CD8-positive, alpha-beta memory T cell (primary cell): ENCODE data around the gene SERPINH1. TPM values are rescaled to one million over a fixed set of nuclear protein-coding genes. Genes with fewer than 3 reads are reported as not detected.

Experiments
- CTCF ChIA-PET: fragments of 350-600 bp; sonication (Branson Sonifier 250); formaldehyde crosslinking; loops from one replicate; lab custom pipeline; 2021; ENCODE audit warnings: antibody characterized with exemption; lab: Charles Lee
- POLR2A ChIA-PET: fragments of 350-600 bp; sonication (Branson Sonifier 250); formaldehyde crosslinking; loops from one replicate; lab custom pipeline; 2021; ENCODE audit warnings: antibody characterized with exemption; lab: Charles Lee
- DNase-seq, 5 donors: peaks; one replicate each; pipeline versions ENCODE4 v3.0.0 to v3.0.0-alpha.2; 2020 to 2022; ENCODE audit warnings: mixed read lengths in 1 of 5
- H3K27ac ChIP-seq: one replicate; pipeline ENCODE4 v1.7.0; 2013; ENCODE audit warnings: low read depth, mild to moderate bottlenecking, low read length, moderate library complexity
- H3K27me3 ChIP-seq: 2 replicates; pipeline ENCODE4 v1.7.0; 2013; ENCODE audit warnings: low read length, mild to moderate bottlenecking; ENCODE audit not compliant: insufficient read depth, poor library complexity, severe bottlenecking
- H3K36me3 ChIP-seq: 2 replicates; pipeline ENCODE4 v1.7.0; 2013; ENCODE audit warnings: mild to moderate bottlenecking, low read length, moderate library complexity; ENCODE audit not compliant: insufficient read depth
- H3K4me1 ChIP-seq: 2 replicates; pipeline ENCODE4 v1.7.0; 2013; ENCODE audit warnings: mild to moderate bottlenecking, low read length, moderate library complexity; ENCODE audit not compliant: insufficient read depth
- H3K4me3 ChIP-seq: 2 replicates; pipeline ENCODE4 v1.7.0; 2013; ENCODE audit warnings: mild to moderate bottlenecking, low read length
- H3K9me3 ChIP-seq: 2 replicates; pipeline ENCODE4 v1.7.0; 2013; ENCODE audit warnings: mild to moderate bottlenecking, low read length
- H3K27ac Mint-ChIP-seq, 8 donors: one replicate each; pipeline ENCODE4 v1.8.0; 2020 to 2021; ENCODE audit warnings: mixed read lengths in 8 of 8, mild to moderate bottlenecking in 6 of 8, inconsistent platforms in 3 of 8, moderate library complexity in 3 of 8
- H3K27me3 Mint-ChIP-seq, 2 donors: one replicate each; pipeline ENCODE4 v1.8.0; 2020 to 2021; ENCODE audit warnings: mixed read lengths in 2 of 2, mild to moderate bottlenecking in 1 of 2, moderate library complexity in 1 of 2
- H3K36me3 Mint-ChIP-seq, 3 donors: one replicate each; pipeline ENCODE4 v1.8.0; 2020 to 2021; ENCODE audit warnings: mixed read lengths in 3 of 3, inconsistent platforms in 1 of 3, mild to moderate bottlenecking in 1 of 3
- H3K4me1 Mint-ChIP-seq, 3 donors: one replicate each; pipeline ENCODE4 v1.8.0; 2020 to 2021; ENCODE audit warnings: mixed read lengths in 3 of 3, inconsistent platforms in 1 of 3, mild to moderate bottlenecking in 1 of 3
- H3K4me3 Mint-ChIP-seq, 7 donors: one replicate each; pipeline ENCODE4 v1.8.0; 2020 to 2021; ENCODE audit warnings: mixed read lengths in 7 of 7, mild to moderate bottlenecking in 6 of 7, moderate library complexity in 4 of 7, inconsistent platforms in 2 of 7
- H3K9me3 Mint-ChIP-seq, 5 donors: one replicate each; pipeline ENCODE4 v1.8.0; 2020 to 2022; ENCODE audit warnings: mixed read lengths in 5 of 5, mild to moderate bottlenecking in 3 of 5, moderate library complexity in 2 of 5, inconsistent platforms in 1 of 5
- polyA plus RNA-seq: library from polyadenylated mRNA; unstranded; fragments of 300-500 nt; fragmentation: Illumina TruSeq; gene quantifications from one replicate; pipeline ENCODE4 v1.2.3, GENCODE V29; 2021
- total RNA-seq, 2 experiments: library from RNA; stranded (reverse); gene quantifications; one replicate each; pipeline ENCODE4 v1.2.3, GENCODE V29; 2021

The SERPINH1 gene
- total and polyA plus RNA-seq, 3 experiments from 2014 or later, result 8.4 to 21.1 (median 20.7) TPM

- no peaks in the 10 kb centered on the region for H3K9me3 Mint-ChIP-seq
- DNase-seq, result no peak
Measured at GRCh38 chr11:75597636-75598035, 35.6 kb downstream of the SERPINH1 start.

GRCh38 chr11:75598264-75598663, 36.2 kb downstream of the SERPINH1 start:
- peaks cover 3% of the 10 kb centered on the region for H3K27me3 ChIP-seq
- H3K27me3 Mint-ChIP-seq, result peaks cover 4 to 6% of the 10 kb centered on the region in 2 donors
- H3K27ac Mint-ChIP-seq, result peak overlapping the region in 1 of 8 donors; percentile 78
- H3K4me3 Mint-ChIP-seq, result no peak overlapping the region
- no peak for DNase-seq
- H3K27ac ChIP-seq, result no peak overlapping the region
- H3K36me3 Mint-ChIP-seq, result no peaks in the 10 kb centered on the region
- CTCF ChIA-PET, result interaction anchor here (0.9 to 1.4 kb wide), 4 partner anchors 10 to 21 kb away, joined by 3 read pairs; no protein-coding TSS in a partner anchor
- no peaks in the 10 kb centered on the region for H3K9me3 Mint-ChIP-seq
- H3K4me1 Mint-ChIP-seq, result peaks cover 0 to 2% (median 0%) of the 10 kb centered on the region in 3 donors
- POLR2A ChIA-PET, result no interaction called here
- no peak overlapping the region for H3K4me3 ChIP-seq
- H3K9me3 ChIP-seq, result no peaks in the 10 kb centered on the region
- H3K36me3 ChIP-seq, result no peaks in the 10 kb centered on the region
- H3K4me1 ChIP-seq, result no peaks in the 10 kb centered on the region

More at GRCh38 chr11:75597636-75598035, 35.6 kb downstream of the SERPINH1 start:
- Mint-ChIP-seq H3K27ac (no peak overlapping the region), H3K4me1 (peaks cover 5 to 8% (median 6%) of the 10 kb centered on the region in 3 donors), H3K36me3 (no peaks in the 10 kb centered on the region), H3K27me3 (peaks cover 0 to 5% of the 10 kb centered on the region in 2 donors), H3K4me3 (no peak overlapping the region)
- peaks cover 3% of the 10 kb centered on the region for H3K27me3 ChIP-seq
- H3K27ac ChIP-seq, result no peak overlapping the region
- POLR2A ChIA-PET, result no interaction called here
- H3K4me1 ChIP-seq, result peaks cover 2% of the 10 kb centered on the region
- H3K36me3 ChIP-seq, result no peaks in the 10 kb centered on the region
- no peak overlapping the region for H3K4me3 ChIP-seq
- CTCF ChIA-PET, result interaction anchor here (0.9 to 1.4 kb wide), 4 partner anchors 9 to 20 kb away, joined by 3 read pairs; no protein-coding TSS in a partner anchor
- no peaks in the 10 kb centered on the region for H3K9me3 ChIP-seq

GRCh38 chr11:75598900-75599299, 36.8 kb downstream of the SERPINH1 start:
- CTCF ChIA-PET, result no interaction called here
- peaks cover 3% of the 10 kb centered on the region for H3K27me3 ChIP-seq
- no peaks in the 10 kb centered on the region for H3K4me1 ChIP-seq
- Mint-ChIP-seq H3K36me3 (no peaks in the 10 kb centered on the region), H3K4me1 (no peaks in the 10 kb centered on the region), H3K4me3 (no peak overlapping the region), H3K27ac (peak overlapping the region in 1 of 8 donors; percentile 78), H3K9me3 (no peaks in the 10 kb centered on the region), H3K27me3 (peaks cover 7 to 9% of the 10 kb centered on the region in 2 donors)
- no peak for DNase-seq
- no peaks in the 10 kb centered on the region for H3K36me3 ChIP-seq
- no peak overlapping the region for H3K4me3 ChIP-seq
- no peak overlapping the region for H3K27ac ChIP-seq
- POLR2A ChIA-PET, result no interaction called here
- H3K9me3 ChIP-seq, result no peaks in the 10 kb centered on the region

- Histone ChIP-seq H3K4me3 (no peak overlapping the region), H3K9me3 (no peaks in the 10 kb centered on the region), H3K36me3 (no peaks in the 10 kb centered on the region), H3K27ac (no peak overlapping the region), H3K4me1 (no peaks in the 10 kb centered on the region), H3K27me3 (peaks cover 3% of the 10 kb centered on the region)
- CTCF ChIA-PET, result no interaction called here
- peaks cover 11 to 22% of the 10 kb centered on the region in 2 donors for H3K27me3 Mint-ChIP-seq
- no peak overlapping the region for H3K27ac Mint-ChIP-seq
- H3K36me3 Mint-ChIP-seq, result no peaks in the 10 kb centered on the region
- H3K9me3 Mint-ChIP-seq, result no peaks in the 10 kb centered on the region
- H3K4me1 Mint-ChIP-seq, result no peaks in the 10 kb centered on the region
- no peak for DNase-seq
- POLR2A ChIA-PET, result no interaction called here
- H3K4me3 Mint-ChIP-seq, result no peak overlapping the region
Measured at GRCh38 chr11:75600356-75600755, 38.3 kb downstream of the SERPINH1 start.

- Mint-ChIP-seq H3K36me3 (no peaks in the 10 kb centered on the region), H3K4me1 (no peaks in the 10 kb centered on the region), H3K27ac (no peak overlapping the region), H3K4me3 (no peak overlapping the region), H3K9me3 (no peaks in the 10 kb centered on the region), H3K27me3 (peaks cover 8 to 22% of the 10 kb centered on the region in 2 donors)
- Histone ChIP-seq H3K4me1 (no peaks in the 10 kb centered on the region), H3K27ac (no peak overlapping the region), H3K4me3 (no peak overlapping the region), H3K27me3 (peaks cover 2% of the 10 kb centered on the region), H3K36me3 (no peaks in the 10 kb centered on the region), H3K9me3 (no peaks in the 10 kb centered on the region)
- no peak for DNase-seq
- ChIA-PET POLR2A (no interaction called here), CTCF (no interaction called here)
Measured at GRCh38 chr11:75601494-75601893, 39.4 kb downstream of the SERPINH1 start.

GRCh38 chr11:75602951-75603350, 40.9 kb downstream of the SERPINH1 start:
- Histone ChIP-seq H3K4me1 (no peaks in the 10 kb centered on the region), H3K4me3 (no peak overlapping the region), H3K27me3 (no peaks in the 10 kb centered on the region), H3K36me3 (no peaks in the 10 kb centered on the region), H3K9me3 (no peaks in the 10 kb centered on the region), H3K27ac (no peak overlapping the region)
- no peaks in the 10 kb centered on the region for H3K4me1 Mint-ChIP-seq
- no peak for DNase-seq
- CTCF ChIA-PET, result no interaction called here
- POLR2A ChIA-PET, result no interaction called here
- peaks cover 8 to 22% of the 10 kb centered on the region in 2 donors for H3K27me3 Mint-ChIP-seq
- H3K9me3 Mint-ChIP-seq, result no peaks in the 10 kb centered on the region
- no peak overlapping the region for H3K27ac Mint-ChIP-seq
- H3K4me3 Mint-ChIP-seq, result no peak overlapping the region
- no peaks in the 10 kb centered on the region for H3K36me3 Mint-ChIP-seq

GRCh38 chr11:75603791-75604736, 42.0 kb downstream of the SERPINH1 start:
- Mint-ChIP-seq H3K27me3 (peaks cover 8 to 22% of the 10 kb centered on the region in 2 donors), H3K9me3 (no peaks in the 10 kb centered on the region), H3K4me1 (no peaks in the 10 kb centered on the region), H3K4me3 (no peak overlapping the region), H3K27ac (no peak overlapping the region), H3K36me3 (no peaks in the 10 kb centered on the region)
- no peaks in the 10 kb centered on the region for H3K36me3 ChIP-seq
- no peak overlapping the region for H3K27ac ChIP-seq
- H3K9me3 ChIP-seq, result no peaks in the 10 kb centered on the region
- CTCF ChIA-PET, result no interaction called here
- no peaks in the 10 kb centered on the region for H3K27me3 ChIP-seq
- POLR2A ChIA-PET, result no interaction called here
- DNase-seq, result no peak
- no peaks in the 10 kb centered on the region for H3K4me1 ChIP-seq
- H3K4me3 ChIP-seq, result no peak overlapping the region

- DNase-seq, result no peak
- Histone ChIP-seq H3K4me1 (no peaks in the 10 kb centered on the region), H3K4me3 (no peak overlapping the region), H3K27me3 (no peaks in the 10 kb centered on the region), H3K36me3 (no peaks in the 10 kb centered on the region), H3K27ac (no peak overlapping the region), H3K9me3 (no peaks in the 10 kb centered on the region)
- Mint-ChIP-seq H3K27me3 (peaks cover 10 to 27% of the 10 kb centered on the region in 2 donors), H3K9me3 (no peaks in the 10 kb centered on the region), H3K36me3 (no peaks in the 10 kb centered on the region), H3K27ac (no peak overlapping the region), H3K4me3 (no peak overlapping the region), H3K4me1 (no peaks in the 10 kb centered on the region)
- POLR2A ChIA-PET, result no interaction called here
- CTCF ChIA-PET, result no interaction called here
Measured at GRCh38 chr11:75606099-75606498, 44.0 kb downstream of the SERPINH1 start.
